GM12873 (cell line): Measurements from ENCODE around the gene DNAH9.

ENCODE experiments used
- TF ChIP-seq, protein P1 (sequence below): IDR thresholded peaks from 2 replicates; pipeline ENCODE4 v1.5.1; 2012; ENCODE audit warnings: low read depth, mild to moderate bottlenecking, moderate library complexity, low read length, control low read depth; ENCODE audit not compliant: insufficient read depth; ENCODE audit errors: missing control alignments

The DNAH9 gene

DNA sequence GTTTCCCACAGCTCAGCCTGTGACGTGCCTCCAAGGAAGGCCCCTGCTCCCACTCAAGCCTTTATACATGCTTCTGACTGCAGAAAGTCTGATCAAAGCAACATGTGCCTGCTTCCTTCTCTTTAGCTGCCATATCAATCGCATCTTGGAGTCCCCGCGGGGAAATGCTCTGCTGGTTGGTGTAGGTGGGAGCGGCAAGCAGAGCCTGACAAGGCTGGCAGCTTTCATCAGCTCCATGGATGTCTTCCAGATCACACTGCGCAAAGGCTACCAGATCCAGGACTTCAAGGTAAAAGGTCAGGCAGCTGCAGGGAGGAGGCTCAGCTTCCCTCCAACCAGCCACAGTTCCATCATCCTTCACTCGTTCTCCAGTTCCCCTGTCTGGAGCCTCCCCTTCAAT is 209.3 kb downstream of the DNAH9 start:
- TF ChIP-seq, protein P1, sequence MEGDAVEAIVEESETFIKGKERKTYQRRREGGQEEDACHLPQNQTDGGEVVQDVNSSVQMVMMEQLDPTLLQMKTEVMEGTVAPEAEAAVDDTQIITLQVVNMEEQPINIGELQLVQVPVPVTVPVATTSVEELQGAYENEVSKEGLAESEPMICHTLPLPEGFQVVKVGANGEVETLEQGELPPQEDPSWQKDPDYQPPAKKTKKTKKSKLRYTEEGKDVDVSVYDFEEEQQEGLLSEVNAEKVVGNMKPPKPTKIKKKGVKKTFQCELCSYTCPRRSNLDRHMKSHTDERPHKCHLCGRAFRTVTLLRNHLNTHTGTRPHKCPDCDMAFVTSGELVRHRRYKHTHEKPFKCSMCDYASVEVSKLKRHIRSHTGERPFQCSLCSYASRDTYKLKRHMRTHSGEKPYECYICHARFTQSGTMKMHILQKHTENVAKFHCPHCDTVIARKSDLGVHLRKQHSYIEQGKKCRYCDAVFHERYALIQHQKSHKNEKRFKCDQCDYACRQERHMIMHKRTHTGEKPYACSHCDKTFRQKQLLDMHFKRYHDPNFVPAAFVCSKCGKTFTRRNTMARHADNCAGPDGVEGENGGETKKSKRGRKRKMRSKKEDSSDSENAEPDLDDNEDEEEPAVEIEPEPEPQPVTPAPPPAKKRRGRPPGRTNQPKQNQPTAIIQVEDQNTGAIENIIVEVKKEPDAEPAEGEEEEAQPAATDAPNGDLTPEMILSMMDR, result no peak

DNA sequence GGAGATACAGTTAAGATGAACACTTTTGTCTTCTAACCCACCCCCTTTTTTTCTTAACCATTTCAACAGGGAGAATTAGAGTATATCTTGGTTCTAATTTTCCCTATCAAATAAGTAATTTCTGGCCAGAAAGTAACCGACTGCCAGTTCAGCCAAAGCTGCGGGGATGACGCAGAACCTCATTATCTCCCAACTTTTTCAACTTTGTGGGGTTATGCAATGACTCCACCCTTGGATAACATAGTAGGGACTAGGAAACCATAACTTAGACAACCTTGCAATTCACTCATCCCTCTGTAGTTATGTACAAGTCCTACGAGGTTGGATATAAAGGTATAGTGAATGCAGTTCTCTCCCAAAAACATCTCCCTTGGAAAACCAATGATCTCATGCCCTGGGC is 215.0 kb downstream of the DNAH9 start:
- TF ChIP-seq, protein P1, result no peak

DNA sequence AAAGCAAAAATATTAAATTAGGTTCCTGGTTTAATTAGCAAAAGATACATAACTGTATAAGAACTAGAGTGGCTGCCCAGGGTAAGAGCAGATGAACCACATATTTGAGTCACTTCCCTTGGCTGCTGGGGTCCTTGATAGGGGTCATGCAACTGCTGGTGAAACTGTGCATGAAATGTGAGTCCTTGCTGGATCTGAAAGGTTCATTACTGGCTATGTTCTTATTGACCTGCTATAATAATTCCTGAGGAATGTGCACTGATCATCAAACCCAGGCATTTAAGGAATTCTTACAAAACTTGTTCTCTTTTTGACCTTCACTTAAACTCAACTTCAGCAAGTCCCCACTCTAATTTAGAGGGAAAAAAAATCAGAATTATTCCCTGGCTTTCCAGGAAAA is 215.6 kb downstream of the DNAH9 start:
- TF ChIP-seq, protein P1, result no peak

DNA sequence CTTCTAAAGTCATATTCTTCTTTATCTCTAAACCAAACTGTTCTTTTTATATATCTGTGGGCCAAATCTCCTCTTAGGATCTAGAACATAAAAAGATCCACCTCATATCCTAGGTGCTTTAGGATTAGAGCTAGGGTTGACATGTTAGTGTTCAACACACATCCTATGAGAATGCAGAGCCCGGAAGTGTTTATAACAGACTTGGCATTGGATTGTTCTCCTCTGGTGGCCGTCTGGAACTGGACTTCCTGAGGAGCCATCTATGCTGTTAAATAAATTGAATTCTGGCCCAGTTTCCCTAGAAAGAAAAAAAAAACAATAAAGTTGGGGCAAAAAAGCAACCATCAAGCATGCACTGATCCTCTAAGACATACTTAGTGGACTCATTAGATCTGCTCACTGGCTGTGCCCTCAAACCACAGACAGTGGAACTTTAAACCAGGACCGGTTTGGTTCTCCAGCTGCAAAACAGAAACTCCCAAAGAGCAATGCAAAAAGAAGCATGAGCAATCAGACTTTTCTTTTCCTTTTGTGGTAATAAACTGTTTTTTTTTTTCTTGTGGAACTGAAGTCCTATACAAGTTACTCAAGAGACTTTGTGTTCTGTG is 216.5 kb downstream of the DNAH9 start:
- TF ChIP-seq, protein P1, result no peak

DNA sequence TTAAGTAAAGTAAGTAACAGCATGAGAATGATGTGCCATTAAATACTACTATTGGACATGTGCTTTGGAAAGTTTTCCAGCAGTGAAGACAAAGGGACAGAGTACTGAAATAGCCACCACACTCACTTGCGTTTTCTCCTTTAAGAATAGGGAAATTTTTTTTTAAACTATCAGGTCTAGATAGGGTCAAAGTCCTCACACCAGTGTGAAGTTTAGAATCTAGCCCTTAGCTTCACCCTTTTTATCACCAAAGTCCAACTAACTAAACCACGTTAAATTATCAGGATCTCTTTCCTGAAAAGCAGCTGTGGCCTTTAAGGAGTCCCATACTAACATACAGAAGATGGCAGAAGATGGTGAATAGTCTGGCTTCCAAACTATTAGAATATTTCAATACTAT is 218.1 kb downstream of the DNAH9 start:
- TF ChIP-seq, protein P1, result no peak

DNA sequence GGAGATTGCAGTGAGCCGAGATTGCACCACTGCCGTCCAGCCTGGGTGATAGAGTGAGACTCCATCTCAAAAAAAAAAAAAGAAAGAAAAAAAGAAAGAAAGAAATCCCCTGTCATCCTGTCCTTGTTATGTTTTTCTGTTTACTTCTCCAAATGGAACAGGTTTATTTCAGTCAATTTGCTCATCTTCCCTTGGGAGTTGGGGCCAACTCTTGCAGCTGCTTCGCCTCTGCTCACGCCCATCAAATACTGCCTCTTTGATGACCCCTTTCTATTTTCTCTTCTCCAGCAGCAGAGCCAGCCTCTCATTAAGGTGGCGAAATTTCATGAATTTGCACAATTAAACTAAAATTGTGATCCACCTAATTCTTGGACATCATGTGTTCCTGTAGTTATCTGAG is 225.6 kb downstream of the DNAH9 start:
- TF ChIP-seq, protein P1, result no peak

DNA sequence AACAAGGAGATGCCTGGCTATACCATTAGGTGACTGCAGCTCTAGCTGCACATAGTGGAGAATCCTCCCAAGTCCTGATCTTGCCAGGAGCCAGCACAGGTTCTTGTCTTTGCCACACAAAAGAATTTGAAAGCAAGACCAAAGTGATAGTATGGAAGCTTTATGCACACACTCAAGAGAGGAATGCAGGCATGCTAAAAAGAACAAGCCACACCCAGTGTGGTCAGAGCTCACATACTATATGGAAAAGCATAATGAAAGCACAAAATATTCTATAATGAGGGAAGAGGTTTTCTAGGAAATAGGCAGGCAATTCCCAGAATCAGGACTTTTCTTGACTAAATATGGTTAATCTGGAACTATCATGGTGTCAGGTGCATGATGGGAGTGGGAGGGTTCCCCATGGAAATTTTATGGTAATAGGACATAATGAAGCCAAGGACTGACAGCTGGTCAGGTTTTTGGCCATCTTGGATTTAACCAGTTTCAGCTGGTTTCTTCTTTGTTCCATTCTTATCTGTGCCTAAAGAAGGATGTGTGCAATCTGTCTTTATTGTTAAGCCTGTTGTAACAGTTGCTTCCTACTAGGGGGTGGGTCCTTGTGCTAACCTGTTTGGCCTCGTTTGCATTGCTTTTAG is 227.4 kb downstream of the DNAH9 start:
- TF ChIP-seq, protein P1, result no peak
